ENCODE data around the gene CTDP1.
"Not testable (repeated sequence)": the region's sequence is repeated elsewhere in the genome, so short reads cannot be mapped to it uniquely, and the experiment has no call there.

Gene CTDP1

DNA sequence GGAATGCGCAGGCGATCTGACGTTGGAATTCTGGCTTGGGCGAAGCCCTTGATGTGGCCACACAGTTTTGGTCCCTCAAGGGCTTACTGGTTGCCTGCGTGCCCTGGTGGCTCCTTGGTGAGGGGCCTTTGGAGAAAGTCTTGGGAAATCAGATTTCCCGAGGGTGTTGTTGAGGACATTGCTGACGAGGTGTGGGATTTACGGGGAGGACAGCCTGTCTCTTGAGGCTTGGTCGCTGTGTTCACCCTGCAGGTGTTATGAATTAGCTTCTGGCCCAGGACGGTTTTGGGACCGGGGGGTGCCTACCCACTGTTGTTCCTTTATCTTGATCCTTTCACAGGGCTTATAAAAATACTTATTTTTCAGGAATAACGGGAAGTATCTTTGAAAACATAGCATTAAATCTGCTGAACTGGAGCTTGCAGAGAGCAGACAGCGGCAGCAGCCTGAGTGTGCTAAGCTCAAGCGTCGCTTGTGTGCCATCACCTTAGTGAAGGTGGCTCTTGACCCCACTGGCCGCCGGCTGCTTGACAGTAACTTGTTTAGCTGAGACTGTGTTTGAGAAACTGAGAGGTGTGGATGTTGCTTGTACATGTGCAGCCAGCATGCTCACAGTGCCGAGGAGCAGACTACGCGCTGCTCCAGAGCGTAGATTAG, 4.2 kb downstream of the CTDP1 start:
- DNase-seq, result no peak

DNA sequence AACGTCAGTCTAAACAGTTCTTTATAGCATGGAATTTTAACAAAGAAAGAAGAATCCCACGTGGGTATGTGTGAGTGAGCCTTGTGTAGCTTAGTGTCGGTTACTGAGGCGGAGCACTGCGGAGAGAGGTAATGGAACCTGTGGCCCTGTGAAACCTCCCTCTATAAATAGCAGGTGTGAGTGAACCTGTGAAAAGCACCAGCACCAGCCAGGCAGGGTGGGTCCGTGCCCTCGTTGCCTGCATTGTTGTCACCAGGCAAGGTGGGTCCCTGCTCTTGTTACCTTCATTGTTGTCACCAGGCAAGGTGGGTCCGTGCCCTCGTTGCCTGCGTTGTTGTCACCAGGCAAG, 4.7 kb downstream of the CTDP1 start:
- DNase-seq, result no peak

- DNase-seq, result no peak
Observed at GRCh38 chr18:79684787-79685186, 5.2 kb downstream of the CTDP1 start.

GRCh38 chr18:79685281-79685680, 5.7 kb downstream of the CTDP1 start:
- DNase-seq, result no peak

DNA sequence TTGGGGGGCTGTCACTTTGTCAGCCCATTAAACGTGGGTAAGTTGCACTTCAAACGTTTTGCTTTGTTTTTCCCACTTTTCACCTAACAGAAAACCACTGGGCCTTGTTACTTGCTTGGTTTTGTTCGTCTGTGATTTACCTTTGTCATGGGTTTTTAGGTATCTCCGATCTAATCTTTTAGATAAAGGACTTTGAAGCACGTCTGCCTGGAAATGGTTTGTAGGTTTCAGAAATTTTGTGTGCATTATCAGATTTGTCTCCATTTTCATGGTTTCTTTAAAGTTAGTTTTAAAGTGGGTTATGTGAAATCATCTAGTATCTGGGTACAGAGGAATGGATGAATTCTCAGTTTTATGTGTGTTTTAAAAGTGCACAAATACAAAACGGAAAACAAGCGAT, 6.4 kb downstream of the CTDP1 start:
- DNase-seq, result no peak

- no peak for DNase-seq
Observed at GRCh38 chr18:79687806-79688205, 8.2 kb downstream of the CTDP1 start.

DNA sequence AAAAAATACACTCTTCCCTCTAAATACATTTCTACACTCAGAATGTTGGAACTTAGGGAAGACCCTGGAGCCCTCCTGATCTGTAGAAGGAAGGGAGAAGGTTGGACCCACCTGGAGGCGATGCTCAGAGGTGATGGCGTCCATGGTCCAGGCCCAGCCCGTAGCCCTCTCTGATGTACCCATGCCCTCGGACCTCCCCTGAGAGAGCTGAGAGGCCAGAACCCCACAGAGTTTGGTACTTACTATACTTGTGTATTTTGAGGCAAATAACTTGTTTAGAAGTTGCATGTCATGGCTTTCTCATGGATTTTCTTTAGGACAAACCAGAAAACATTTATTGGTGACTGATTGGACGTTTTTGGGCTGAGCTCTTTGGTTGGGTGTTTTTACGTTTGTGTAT, 10.5 kb downstream of the CTDP1 start:
- DNase-seq, result no peak

DNA sequence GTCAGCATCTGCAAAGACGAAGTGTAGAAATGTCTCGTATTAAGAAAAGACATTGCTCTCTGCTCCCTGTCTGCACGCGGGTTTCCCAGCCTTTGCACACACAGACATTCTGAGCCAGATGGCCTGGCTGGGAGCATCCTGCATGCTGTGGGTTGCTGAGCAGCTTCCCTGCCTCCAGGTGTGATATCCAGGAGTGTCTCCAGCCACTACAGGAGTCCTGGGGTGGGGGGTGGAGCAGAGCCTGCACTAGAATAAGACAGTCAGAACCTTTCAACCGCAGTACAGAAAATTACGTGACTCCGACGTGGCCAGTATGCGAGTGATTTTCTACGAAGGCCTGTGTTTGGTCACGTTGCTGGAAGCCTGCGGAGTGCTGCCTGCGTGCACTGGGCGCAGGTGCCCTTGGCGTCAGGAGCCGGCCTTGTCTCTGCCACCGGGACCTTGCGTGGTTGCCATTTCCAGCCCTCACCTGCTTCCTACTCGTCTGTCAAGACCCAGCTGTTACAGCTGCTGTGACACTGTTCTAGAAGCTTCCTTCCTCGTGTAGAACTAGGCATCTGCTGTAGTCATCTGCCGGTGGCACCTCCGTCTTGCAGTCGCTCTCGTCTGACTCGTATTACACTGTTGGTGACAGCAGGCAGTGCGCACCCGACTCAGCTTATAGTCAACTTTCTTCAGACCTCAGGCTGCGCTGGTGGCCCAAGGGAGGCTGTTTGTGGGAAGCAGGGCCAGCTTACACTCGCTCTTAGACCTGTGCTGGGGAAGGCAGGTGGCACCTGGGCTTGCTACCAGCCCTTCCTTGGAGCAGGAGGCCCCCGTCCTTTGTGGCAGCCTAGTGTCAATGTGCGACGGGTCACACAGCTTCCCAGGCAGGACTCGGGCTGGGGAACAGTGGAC, 11.2 kb downstream of the CTDP1 start:
- no peak for DNase-seq

DNA sequence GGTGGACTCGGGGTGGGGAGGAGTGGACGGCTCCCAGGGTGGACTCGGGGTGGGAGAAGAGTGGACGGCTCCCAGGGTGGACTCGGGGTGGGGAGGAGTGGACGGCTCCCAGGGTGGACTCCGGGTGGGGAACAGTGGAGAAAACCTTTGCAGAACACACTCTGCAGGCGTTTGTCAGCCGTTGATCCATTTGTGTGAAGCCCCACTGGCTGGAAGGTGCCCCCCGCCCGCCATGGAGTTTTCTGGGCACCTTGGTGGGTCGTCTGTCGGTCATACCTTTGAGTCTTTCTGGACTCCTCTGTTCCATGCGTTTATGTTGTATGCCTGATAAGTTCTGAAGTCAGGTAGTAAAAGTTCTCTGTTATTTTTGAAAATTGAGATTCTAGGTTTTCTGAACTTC, 12.5 kb downstream of the CTDP1 start:
- no peak for DNase-seq

DNA sequence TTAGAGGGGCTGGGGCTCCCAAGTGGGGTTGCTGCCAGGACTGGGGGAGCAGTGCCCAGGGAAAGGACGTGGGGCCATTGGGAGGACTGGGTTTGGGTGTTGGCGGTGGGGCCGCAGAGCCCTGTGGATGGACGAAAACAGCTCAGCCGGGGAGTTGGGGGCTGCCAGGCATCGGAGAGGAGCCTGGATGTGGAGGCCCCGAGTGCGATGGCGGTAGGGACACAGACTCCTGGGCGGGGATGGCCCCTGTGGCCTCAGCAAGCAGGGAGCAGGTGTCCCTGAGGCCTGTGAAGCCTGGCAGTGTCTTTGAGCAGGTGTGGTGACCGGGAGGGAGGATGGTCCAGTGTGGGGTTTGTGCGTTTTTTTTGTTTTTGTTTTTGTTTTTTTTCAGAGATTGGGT, 13.3 kb downstream of the CTDP1 start:
- DNase-seq, result no peak

DNA sequence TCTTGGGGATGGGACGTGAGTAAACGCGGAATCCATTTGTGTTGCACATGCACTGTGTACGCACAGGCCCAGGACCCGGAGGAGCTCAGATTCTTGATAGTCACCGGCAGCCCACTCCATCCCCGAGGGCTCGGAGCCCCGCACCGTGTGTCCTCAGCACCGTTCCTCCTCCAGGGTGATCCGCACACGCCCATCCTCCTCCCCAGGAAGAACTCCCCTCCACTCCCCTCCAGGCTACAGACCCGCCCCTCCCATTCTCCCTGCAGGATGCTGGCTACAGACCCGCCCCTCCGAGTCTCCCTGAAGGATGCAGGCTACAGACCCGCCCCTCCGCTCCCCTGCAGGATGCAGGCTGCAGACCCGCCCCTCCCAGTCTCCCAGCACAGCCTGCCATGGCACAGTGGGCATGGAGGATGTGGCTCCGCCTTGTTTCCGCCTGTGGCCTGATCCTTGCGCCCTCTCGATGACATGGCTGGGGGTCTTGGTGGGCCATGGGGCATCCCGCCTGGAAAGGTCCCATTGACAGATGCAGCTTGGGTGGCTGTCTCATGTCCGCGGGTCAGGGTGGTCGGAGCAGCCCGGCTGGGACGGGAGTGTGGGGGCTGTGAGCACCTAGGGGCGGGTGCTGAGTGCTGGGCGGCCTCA, 14.1 kb downstream of the CTDP1 start:
- no peak for DNase-seq

- DNase-seq, result not testable (repeated sequence)
Observed at GRCh38 chr18:79694206-79694894, 14.7 kb downstream of the CTDP1 start.

DNA sequence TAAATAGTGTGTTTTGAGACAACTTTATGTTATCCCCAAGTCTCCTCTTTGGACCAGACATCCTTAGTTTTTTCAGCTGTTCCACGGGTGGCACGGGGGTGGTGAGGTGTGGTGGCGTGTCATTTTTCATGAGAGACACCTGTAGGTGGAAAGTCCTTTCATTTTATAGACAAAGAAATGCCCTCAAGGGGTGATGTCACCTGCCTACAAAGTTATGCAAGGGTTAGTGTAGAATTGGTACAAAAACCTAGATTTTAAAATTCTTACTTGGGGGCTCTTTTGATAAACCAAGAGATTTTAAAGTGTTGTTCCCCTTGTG, 15.3 kb downstream of the CTDP1 start:
- DNase-seq, result no peak

- DNase-seq, result no peak
Observed at GRCh38 chr18:79695269-79695668, 15.7 kb downstream of the CTDP1 start.

GRCh38 chr18:79695856-79696850, 16.6 kb downstream of the CTDP1 start:
- no peak for DNase-seq

- no peak for DNase-seq
Observed at GRCh38 chr18:79697178-79697577, 17.6 kb downstream of the CTDP1 start.

- DNase-seq, result no peak
Observed at GRCh38 chr18:79697976-79698375, 18.4 kb downstream of the CTDP1 start.

DNA sequence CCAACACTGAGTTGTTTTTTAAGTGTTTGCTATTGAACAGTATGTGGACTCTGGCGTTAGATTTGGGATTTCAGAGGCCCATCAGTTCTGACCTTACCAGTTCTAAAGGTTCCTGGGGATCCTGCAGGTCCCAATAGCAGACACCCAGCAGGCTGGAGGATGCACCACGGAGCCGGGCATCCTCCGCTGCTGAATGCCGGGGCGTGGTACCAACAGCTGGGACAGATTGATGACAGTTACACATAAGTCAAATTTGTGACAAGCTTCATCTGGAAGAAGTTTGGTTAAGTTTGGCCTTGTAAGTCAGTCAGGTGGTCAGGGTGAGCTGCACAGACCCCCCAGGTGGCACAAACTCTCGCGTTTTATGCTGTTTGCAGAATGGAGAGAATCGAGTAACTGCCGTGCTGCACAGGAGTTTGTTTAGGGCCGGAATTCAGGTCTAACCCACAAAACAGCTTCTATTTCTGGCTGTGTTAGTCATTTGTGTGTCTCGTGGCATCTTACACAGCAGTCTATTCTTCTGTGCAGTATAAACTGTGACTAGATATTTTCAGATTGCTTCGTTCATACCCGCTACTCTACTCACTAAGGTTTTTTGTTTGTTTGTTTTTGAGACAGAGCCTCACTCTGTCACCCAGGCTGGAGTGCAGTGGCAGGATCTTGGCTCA, 19.2 kb downstream of the CTDP1 start:
- DNase-seq, result no peak

DNA sequence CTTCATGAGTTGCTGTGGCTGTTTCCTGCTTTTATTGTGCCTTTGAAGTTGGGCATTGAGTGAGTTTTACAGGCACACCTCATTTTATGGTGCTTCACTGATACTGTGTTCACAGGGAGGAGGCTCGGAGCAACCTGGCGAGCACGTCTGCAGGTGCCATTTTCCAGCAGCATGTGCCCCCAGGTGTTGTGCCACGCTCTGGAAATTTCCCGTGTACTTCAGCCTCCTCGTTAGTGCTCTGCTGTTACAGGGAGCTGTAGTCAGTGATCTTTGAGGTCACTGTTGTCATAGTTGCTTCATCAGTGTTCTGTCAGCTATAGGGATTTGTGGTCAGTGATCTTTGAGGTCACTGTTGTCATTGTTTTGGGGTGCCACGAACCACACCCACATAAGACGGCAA, 20.1 kb downstream of the CTDP1 start:
- DNase-seq, result no peak

DNA sequence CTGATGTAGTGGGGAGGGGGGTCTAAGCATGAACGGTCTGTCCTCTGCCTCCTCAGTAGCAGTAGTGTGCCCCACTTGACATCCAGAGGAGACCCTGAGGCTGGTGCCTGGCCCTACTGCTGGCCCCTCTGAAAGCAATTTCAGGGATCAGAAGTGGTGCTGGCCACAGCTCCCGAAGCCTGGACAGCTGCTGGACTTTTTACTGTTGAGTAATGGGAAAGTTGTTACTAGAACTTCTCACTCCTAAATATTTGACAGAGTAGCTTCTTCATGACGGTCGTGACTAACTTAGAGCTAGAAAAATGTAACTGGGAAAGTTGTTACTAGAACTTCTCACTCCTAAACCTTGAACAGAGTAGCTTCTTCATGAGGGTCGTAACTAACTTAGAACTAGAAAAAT, 23.3 kb downstream of the CTDP1 start:
- no peak for DNase-seq

DNA sequence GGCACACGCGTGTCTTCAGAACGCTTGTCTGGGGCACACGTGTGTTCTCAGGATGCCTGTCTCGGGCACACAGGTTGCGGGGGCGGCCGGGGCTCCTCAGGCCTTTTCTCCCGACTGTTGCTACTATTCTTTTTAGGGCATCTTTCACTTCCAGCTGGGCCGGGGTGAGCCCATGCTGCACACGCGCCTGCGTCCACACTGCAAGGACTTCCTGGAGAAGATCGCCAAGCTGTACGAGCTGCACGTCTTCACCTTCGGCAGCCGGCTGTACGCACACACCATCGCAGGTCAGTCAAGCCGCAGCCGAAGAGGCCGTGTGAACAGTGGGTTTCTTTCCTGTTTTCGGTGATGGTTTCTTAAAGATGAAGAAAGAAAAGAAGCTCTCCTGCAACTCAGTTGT, 25.0 kb downstream of the CTDP1 start:
- DNase-seq, result no peak

DNA sequence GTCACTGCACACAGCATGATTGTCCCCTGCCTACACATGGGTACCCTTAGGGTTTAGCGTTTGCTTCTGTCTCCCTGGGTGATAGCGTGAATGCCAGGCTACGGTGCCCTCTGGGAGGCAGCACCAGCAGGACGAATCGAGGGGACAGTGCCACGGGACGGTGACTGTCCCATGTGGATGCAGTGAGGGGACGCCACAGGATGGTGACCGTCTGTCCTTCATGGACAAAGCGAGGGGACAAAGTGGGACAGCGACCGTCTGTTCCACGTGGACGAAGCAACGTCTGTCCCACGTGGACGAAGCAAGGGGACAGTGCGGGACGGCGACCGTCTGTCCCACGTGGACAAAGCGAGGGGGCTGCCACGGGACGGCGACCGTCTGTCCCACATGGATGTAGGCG, 25.7 kb downstream of the CTDP1 start:
- DNase-seq, result no peak

Measured in SHP77 treated with DMSO at 0.1 percent for 48 hours (cell line).